GM19397 (cell line): ENCODE results near the gene ANOS1.
"Not testable (repeated sequence)": the region's sequence is repeated elsewhere in the genome, so short reads cannot be mapped to it uniquely, and the experiment has no call there.

ENCODE experiments used
- ATAC-seq: cut with Tn5 transposase; IDR thresholded peaks from one replicate; pipeline ENCODE4 v1.9.1; 2021; ENCODE audit warnings: mild to moderate bottlenecking, moderate library complexity; ENCODE audit not compliant: unreplicated experiment

Gene ANOS1

DNA sequence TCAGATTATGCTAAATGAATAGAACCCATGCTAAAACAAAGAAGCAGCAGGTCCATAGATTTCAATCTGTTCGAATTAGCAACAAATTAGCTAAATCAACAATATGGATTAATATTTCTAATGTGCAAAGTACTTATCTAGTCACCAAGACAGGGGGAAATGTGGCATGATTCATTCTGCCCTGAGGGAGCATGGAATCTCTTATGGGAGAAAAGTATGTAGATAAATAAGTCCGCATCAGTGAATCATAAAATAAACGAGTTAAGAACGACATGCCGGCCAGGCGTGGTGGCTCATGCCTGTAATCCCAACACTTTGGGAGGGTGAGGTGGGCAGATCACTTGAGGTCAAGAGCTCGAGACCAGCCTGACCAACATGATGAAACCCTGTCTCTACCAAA is 102.1 kb downstream of the ANOS1 start:
- ATAC-seq, result no peak

DNA sequence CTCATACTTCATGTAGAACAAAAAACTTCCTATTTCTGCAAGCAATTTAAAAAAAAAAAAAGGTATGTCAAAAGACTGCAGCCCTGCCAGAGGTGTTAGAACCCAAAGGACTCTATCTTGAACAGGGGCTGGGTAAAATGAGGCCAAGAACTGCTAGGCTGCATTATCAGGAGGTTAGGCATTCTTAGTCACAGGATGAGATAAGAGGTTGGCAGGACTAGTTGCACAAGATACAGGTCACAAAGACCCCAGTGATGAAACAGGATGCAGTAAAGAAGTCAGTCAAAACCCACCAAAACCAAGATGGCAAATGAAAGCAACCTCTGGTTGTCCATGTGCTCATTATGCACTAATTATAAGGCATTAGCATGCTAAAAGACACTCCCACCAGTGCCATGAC is 104.1 kb downstream of the ANOS1 start:
- ATAC-seq, result no peak

DNA sequence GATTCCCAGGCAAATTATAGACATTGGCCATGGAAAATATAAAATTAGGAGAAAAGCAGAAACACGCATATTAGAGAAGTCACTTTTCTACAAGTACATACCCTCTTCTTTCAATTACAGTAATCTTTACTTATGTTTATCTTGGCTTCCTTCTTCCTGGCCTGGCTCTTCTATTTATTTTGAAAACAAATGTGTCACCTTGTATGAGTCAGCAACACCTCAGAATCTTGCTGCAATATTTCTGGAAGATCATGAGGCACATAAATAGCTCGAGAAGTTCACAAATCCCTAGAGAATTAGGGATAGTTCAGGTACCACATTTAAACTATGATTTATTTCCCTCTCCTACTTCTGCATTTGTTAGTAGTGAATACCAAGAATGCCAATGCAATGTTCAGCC is 124.6 kb downstream of the ANOS1 start:
- no peak for ATAC-seq

DNA sequence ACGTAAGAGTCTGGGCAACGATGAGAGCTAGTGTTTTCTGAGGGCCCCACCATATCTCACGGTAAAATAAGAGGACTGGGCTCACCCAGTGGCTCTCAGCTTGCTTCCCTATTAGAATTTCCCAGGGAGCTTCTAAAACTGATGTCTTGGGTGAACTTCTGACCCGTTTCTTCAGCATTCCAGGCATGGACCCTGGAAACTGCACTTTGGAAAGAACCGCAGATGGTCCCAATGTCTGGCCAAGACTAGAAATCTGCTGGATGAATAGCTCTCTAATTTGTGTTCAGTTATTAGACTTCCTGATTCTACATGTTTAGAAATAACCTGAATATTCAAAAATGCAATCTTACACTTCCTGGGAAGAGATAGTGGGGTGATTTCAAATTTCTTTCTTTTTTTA is 127.8 kb downstream of the ANOS1 start:
- ATAC-seq, result no peak

DNA sequence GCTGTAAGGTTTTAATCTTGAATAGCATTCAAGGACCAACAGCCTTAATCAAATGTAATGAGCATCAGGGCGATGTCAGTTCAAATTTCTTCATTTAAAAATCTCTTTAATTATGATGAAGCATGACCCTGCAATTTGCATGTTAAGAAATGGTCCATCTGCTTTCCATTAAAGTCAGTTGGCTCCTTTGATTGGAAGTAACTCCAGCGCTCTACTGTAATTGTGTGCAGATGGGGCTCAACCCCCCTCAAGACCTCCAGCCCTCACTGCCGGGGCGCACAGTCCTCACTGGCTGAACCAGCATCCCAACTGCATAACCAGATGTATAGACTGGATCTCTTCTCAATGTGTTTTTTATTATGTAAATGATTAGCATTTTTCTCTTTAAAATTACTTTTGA is 140.4 kb downstream of the ANOS1 start:
- ATAC-seq, result no peak

GRCh38 chrX:8586953-8587352 is 145.0 kb downstream of the ANOS1 start:
- no peak for ATAC-seq

- ATAC-seq, result no peak
These were observed 152.3 kb downstream of the ANOS1 start for GRCh38 chrX:8579602-8580001.

DNA sequence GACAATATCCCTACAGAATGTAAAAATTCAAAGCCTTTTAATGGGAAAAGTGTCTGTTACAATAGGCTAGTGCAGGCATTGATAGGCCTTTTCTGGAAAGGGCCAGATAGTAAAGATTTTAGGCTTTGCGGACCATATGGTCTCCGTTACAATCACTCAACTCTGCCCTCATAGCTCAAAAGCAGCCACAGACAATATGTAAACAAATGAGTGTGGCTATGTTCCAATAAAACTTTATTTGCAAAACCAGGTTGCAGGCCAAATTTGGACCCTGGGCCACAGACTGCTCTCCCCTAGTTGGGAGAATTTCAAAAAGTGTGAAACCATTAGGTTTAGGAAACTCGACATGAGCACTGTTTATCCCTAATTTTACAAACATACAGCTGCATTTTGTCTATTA is 155.1 kb downstream of the ANOS1 start:
- ATAC-seq, result no peak

DNA sequence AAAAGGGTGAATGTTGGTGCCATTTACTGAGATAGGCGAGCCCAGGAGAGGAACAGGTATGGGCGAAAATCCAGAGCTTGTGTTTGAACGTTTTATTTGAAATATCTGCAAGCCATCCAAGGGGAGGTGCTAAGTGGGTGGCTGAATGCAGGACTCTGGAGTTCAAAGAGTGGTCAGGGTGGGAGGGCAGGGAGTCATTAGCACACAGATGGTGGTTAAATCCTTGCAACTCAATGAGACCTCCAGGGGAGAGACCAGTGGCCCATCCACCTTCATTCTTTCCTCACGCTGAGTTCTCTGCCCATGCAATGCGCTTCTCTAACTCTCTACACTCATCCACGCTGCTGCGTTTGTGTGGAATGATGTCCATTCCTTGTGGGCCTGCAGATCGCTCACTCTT is 166.2 kb downstream of the ANOS1 start:
- no peak for ATAC-seq

- ATAC-seq, result no peak
These were observed 183.5 kb downstream of the ANOS1 start for GRCh38 chrX:8548446-8548845.

DNA sequence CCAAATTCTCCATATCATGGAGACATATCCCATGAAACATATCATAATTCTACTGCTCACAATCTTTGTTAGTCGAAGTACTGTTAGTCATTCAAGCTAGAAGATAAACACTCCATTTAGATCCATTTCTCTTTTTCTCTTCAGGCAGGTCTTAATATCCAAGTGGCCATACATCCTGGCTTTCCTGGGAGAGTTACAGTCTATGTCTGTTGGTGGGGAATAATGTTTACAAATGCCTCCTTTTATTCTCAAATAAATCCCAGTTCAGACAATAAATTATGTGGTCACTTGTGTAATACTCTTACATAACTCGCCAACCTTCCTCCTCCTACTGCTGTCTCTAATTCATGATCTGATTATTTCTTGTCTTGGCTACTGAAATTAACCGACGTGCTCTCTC is 185.2 kb downstream of the ANOS1 start:
- no peak for ATAC-seq

- no peak for ATAC-seq
These were observed 211.1 kb downstream of the ANOS1 start for GRCh38 chrX:8520791-8521190.

DNA sequence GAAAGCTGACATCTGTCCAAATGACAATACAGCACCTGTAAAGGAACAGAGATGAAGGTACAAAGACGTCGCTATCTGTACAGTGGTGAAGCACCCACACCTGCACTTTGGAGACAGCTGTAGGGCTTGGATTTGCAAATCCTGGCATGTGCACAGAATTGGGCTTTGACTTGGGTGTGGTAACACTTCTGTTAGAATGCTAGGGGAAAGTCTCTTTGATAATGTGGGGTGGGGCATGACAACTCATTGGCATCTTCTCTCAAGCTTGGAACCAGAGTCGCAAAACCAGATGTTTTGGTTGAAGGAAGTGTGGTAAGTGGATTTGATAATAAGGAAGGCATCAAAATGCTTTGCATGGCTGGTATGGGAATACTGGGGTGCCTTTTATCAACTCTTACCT is 211.8 kb downstream of the ANOS1 start:
- no peak for ATAC-seq

DNA sequence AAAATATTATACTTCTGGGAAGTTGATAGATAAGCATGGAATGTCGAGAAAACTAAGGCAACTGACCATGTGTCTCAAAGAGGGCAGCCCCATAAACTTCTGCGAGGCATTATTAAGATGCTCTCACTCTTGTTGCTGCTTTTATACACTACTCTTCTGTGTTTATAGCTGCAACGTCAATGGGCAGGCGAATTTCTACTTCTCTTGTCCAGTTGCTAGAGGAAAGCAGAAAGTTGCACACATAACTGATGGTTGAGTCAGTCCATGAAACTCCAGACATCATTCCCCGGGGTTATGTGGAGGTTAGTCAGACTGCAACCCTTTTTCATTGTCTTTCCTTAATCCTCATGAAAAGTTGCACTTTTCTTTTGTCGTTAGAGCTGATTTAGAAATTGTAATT is 227.5 kb downstream of the ANOS1 start:
- ATAC-seq, result no peak

- ATAC-seq, result not testable (repeated sequence)
These were observed 229.8 kb downstream of the ANOS1 start for GRCh38 chrX:8502101-8502500.

- ATAC-seq, result no peak
These were observed 231.7 kb downstream of the ANOS1 start for GRCh38 chrX:8500203-8500602.

DNA sequence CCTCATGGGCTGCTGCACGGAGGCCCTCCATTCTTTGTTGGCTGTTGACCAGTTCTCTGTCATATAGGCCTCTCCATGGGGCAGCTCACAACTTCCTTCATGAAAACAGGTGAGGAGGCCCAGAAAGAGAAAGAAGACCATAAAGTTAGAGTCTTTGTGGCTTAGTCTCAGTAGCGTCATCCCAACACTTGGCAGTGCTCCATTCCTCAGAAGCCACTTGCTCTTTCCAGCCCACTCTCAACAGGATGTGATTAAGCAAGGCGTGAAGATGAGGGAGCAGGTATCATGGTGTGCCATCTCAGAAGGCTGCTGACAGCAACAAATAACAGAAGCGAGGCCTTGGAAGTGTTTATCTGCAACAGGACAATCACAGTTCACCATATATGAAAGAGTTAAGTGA is 236.9 kb downstream of the ANOS1 start:
- ATAC-seq, result not testable (repeated sequence)

DNA sequence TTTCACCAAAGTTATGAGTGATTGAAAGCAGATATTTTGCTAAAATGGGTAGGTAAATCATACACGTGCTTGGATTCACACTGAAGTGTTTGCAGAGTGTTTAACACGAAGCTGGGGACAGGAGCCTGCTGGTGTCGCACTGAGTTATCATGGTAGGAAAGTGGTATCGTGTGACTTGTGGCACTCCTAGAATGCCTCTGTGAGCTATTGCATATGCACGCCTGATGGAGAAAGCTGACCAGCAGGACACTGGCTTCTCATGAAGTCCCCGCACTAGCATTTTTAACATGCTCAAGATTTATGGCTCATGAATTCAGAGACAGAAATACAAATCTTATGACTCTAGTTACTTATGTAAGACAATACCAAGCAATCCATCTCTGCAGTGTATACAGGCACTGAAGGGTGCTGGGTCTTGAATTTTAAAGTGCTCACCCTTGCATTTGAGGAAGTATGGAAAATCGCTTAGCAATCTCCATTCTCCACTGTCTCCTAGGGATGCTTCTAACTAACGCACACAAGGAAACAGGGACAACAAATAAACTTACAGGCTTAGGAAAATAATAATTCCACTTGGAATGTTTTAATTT is 247.5 kb downstream of the ANOS1 start:
- ATAC-seq, result no peak
